WTC11 (cell line): ENCODE results near the gene TMEM255A. TPM values are rescaled to one million over a fixed set of nuclear protein-coding genes. Genes with fewer than 3 reads are reported as not detected.

Experiments used
- RORB ChIP-seq: fragments of 250-450 bp; sonication (Bioruptor Pico); IDR thresholded peaks from 2 replicates; pipeline ENCODE4 v1.9.0; 2021; ENCODE audit warnings: mild to moderate bottlenecking
- TCF7 ChIP-seq: sonication (generic); formaldehyde crosslinking; IDR thresholded peaks from 2 replicates; pipeline ENCODE4 v1.8.0; 2022; ENCODE audit warnings: mild to moderate bottlenecking, low read depth, missing genetic modification reagents, moderate library complexity
- total RNA-seq: library from RNA; stranded (reverse); gene quantifications from 3 replicates; pipeline ENCODE4 v1.2.3, GENCODE V29; 2021
- TF ChIP-seq, protein P1 (sequence below): sonication (generic); formaldehyde crosslinking; IDR thresholded peaks from 2 replicates; pipeline ENCODE4 v1.8.1; 2023; ENCODE audit warnings: mild to moderate bottlenecking, missing genetic modification reagents, borderline replicate concordance
- TF ChIP-seq, protein P2 (sequence below): sonication (generic); formaldehyde crosslinking; IDR thresholded peaks from 2 replicates; pipeline ENCODE4 v1.8.0; 2023; ENCODE audit warnings: missing genetic modification reagents, mild to moderate bottlenecking, borderline replicate concordance
- TF ChIP-seq, protein P3 (sequence below): sonication (generic); formaldehyde crosslinking; IDR thresholded peaks from 2 replicates; pipeline ENCODE4 v1.8.1; 2022; ENCODE audit warnings: missing genetic modification reagents, borderline replicate concordance
- TF ChIP-seq, protein P4 (sequence below): sonication (generic); formaldehyde crosslinking; IDR thresholded peaks from 2 replicates; pipeline ENCODE4 v1.8.1; 2022; ENCODE audit warnings: mild to moderate bottlenecking, moderate library complexity, missing genetic modification reagents
- TF ChIP-seq, protein P5 (sequence below): fragments of 200-600 bp; IDR thresholded peaks from 2 replicates; pipeline ENCODE4 v1.8.0; 2022; ENCODE audit warnings: antibody characterized with exemption
- TF ChIP-seq, protein P6 (sequence below): sonication (generic); formaldehyde crosslinking; IDR thresholded peaks from 2 replicates; pipeline ENCODE4 v1.8.1; 2023; ENCODE audit warnings: mild to moderate bottlenecking, missing genetic modification reagents
- TF ChIP-seq, protein P7 (sequence below): sonication (generic); formaldehyde crosslinking; IDR thresholded peaks from 2 replicates; pipeline ENCODE4 v1.8.1; 2022; ENCODE audit warnings: low read depth, missing genetic modification reagents, borderline replicate concordance

The TMEM255A gene
- total RNA-seq, 1 experiment from 2014 or later, result 0.61 TPM

DNA sequence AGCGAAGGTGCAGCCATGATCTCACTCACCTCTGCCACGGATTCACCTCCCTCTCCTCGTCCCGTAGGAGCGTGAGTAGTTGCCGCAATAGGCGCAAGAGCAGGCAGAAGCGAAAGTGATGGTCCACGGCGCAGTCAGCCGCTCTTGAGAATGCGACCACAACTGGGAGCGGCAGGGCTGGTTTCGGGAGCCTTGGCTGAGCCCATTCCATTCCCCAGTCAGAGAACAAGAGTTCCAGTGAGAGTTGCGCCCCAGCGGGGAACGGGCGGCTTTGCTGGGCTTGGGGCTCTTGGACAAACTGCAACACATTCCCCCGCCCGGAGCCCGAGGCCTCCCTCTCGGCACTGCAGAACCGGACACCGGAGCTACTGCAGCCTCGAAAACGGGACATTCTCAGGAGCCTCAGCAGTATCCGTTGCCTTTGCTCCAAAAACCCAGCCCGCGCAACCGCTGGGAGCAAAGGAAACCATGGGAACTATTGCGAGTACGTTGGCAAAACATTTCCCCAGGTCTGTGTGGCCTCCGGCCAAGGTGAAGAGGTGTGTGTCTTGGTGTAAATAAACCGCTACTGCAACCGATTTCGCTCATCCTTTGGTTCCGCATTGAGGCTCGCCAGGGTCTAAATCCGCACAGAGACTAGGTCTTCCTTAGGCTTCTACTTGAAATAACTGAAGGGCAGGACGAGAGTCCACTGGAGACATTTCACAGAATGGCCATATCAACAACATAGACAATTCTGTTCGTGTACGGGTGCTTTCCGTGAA is 66.3 kb downstream of the TMEM255A start (continued):
- TF ChIP-seq, protein P1, sequence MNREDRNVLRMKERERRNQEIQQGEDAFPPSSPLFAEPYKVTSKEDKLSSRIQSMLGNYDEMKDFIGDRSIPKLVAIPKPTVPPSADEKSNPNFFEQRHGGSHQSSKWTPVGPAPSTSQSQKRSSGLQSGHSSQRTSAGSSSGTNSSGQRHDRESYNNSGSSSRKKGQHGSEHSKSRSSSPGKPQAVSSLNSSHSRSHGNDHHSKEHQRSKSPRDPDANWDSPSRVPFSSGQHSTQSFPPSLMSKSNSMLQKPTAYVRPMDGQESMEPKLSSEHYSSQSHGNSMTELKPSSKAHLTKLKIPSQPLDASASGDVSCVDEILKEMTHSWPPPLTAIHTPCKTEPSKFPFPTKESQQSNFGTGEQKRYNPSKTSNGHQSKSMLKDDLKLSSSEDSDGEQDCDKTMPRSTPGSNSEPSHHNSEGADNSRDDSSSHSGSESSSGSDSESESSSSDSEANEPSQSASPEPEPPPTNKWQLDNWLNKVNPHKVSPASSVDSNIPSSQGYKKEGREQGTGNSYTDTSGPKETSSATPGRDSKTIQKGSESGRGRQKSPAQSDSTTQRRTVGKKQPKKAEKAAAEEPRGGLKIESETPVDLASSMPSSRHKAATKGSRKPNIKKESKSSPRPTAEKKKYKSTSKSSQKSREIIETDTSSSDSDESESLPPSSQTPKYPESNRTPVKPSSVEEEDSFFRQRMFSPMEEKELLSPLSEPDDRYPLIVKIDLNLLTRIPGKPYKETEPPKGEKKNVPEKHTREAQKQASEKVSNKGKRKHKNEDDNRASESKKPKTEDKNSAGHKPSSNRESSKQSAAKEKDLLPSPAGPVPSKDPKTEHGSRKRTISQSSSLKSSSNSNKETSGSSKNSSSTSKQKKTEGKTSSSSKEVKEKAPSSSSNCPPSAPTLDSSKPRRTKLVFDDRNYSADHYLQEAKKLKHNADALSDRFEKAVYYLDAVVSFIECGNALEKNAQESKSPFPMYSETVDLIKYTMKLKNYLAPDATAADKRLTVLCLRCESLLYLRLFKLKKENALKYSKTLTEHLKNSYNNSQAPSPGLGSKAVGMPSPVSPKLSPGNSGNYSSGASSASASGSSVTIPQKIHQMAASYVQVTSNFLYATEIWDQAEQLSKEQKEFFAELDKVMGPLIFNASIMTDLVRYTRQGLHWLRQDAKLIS (CRISPR knock-in tag), result no peak
- TF ChIP-seq, protein P2, sequence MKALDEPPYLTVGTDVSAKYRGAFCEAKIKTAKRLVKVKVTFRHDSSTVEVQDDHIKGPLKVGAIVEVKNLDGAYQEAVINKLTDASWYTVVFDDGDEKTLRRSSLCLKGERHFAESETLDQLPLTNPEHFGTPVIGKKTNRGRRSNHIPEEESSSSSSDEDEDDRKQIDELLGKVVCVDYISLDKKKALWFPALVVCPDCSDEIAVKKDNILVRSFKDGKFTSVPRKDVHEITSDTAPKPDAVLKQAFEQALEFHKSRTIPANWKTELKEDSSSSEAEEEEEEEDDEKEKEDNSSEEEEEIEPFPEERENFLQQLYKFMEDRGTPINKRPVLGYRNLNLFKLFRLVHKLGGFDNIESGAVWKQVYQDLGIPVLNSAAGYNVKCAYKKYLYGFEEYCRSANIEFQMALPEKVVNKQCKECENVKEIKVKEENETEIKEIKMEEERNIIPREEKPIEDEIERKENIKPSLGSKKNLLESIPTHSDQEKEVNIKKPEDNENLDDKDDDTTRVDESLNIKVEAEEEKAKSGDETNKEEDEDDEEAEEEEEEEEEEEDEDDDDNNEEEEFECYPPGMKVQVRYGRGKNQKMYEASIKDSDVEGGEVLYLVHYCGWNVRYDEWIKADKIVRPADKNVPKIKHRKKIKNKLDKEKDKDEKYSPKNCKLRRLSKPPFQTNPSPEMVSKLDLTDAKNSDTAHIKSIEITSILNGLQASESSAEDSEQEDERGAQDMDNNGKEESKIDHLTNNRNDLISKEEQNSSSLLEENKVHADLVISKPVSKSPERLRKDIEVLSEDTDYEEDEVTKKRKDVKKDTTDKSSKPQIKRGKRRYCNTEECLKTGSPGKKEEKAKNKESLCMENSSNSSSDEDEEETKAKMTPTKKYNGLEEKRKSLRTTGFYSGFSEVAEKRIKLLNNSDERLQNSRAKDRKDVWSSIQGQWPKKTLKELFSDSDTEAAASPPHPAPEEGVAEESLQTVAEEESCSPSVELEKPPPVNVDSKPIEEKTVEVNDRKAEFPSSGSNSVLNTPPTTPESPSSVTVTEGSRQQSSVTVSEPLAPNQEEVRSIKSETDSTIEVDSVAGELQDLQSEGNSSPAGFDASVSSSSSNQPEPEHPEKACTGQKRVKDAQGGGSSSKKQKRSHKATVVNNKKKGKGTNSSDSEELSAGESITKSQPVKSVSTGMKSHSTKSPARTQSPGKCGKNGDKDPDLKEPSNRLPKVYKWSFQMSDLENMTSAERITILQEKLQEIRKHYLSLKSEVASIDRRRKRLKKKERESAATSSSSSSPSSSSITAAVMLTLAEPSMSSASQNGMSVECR, result no peak
- TF ChIP-seq RORB (no peak), TCF7 (CRISPR knock-in tag) (no peak)
- TF ChIP-seq, protein P3, sequence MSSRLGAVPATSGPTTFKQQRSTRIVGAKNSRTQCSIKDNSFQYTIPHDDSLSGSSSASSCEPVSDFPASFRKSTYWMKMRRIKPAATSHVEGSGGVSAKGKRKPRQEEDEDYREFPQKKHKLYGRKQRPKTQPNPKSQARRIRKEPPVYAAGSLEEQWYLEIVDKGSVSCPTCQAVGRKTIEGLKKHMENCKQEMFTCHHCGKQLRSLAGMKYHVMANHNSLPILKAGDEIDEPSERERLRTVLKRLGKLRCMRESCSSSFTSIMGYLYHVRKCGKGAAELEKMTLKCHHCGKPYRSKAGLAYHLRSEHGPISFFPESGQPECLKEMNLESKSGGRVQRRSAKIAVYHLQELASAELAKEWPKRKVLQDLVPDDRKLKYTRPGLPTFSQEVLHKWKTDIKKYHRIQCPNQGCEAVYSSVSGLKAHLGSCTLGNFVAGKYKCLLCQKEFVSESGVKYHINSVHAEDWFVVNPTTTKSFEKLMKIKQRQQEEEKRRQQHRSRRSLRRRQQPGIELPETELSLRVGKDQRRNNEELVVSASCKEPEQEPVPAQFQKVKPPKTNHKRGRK (CRISPR knock-in tag), result no peak
- TF ChIP-seq, protein P4, sequence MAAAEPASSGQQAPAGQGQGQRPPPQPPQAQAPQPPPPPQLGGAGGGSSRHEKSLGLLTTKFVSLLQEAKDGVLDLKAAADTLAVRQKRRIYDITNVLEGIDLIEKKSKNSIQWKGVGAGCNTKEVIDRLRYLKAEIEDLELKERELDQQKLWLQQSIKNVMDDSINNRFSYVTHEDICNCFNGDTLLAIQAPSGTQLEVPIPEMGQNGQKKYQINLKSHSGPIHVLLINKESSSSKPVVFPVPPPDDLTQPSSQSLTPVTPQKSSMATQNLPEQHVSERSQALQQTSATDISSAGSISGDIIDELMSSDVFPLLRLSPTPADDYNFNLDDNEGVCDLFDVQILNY, result no peak
- TF ChIP-seq, protein P5, sequence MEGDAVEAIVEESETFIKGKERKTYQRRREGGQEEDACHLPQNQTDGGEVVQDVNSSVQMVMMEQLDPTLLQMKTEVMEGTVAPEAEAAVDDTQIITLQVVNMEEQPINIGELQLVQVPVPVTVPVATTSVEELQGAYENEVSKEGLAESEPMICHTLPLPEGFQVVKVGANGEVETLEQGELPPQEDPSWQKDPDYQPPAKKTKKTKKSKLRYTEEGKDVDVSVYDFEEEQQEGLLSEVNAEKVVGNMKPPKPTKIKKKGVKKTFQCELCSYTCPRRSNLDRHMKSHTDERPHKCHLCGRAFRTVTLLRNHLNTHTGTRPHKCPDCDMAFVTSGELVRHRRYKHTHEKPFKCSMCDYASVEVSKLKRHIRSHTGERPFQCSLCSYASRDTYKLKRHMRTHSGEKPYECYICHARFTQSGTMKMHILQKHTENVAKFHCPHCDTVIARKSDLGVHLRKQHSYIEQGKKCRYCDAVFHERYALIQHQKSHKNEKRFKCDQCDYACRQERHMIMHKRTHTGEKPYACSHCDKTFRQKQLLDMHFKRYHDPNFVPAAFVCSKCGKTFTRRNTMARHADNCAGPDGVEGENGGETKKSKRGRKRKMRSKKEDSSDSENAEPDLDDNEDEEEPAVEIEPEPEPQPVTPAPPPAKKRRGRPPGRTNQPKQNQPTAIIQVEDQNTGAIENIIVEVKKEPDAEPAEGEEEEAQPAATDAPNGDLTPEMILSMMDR, result no peak
- TF ChIP-seq, protein P6, sequence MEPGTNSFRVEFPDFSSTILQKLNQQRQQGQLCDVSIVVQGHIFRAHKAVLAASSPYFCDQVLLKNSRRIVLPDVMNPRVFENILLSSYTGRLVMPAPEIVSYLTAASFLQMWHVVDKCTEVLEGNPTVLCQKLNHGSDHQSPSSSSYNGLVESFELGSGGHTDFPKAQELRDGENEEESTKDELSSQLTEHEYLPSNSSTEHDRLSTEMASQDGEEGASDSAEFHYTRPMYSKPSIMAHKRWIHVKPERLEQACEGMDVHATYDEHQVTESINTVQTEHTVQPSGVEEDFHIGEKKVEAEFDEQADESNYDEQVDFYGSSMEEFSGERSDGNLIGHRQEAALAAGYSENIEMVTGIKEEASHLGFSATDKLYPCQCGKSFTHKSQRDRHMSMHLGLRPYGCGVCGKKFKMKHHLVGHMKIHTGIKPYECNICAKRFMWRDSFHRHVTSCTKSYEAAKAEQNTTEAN, result no peak
- TF ChIP-seq, protein P7, sequence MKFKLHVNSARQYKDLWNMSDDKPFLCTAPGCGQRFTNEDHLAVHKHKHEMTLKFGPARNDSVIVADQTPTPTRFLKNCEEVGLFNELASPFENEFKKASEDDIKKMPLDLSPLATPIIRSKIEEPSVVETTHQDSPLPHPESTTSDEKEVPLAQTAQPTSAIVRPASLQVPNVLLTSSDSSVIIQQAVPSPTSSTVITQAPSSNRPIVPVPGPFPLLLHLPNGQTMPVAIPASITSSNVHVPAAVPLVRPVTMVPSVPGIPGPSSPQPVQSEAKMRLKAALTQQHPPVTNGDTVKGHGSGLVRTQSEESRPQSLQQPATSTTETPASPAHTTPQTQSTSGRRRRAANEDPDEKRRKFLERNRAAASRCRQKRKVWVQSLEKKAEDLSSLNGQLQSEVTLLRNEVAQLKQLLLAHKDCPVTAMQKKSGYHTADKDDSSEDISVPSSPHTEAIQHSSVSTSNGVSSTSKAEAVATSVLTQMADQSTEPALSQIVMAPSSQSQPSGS, result no peak
- TF ChIP-seq, all 79 proteins: peak for 7
